SK-N-SH (cell line): ENCODE data around the gene IRX3. TPM values are rescaled to one million over a fixed set of nuclear protein-coding genes. Genes with fewer than 3 reads are reported as not detected.

Source experiments
- CTCF ChIA-PET: fragments of 300-600, 350-600 bp; formaldehyde crosslinking; extraction: SDS; loops from one replicate; lab custom pipeline; 2021; lab: Yijun Ruan, JAX
- POLR2A ChIA-PET: fragments of 350-600 bp; sonication (Branson Sonifier 250); formaldehyde crosslinking; extraction: SDS; loops from one replicate; lab custom pipeline; 2020; ENCODE audit warnings: antibody characterized with exemption, inconsistent platforms; lab: Yijun Ruan, JAX
- DNase-seq: peaks from one replicate; pipeline ENCODE4 v3.0.0; 2012
- H2AFZ ChIP-seq: fragments of 200-600 bp; sonication (generic); 2 replicates; pipeline ENCODE4 v1.8.1; 2016; ENCODE audit warnings: antibody characterized with exemption, mild to moderate bottlenecking, low read depth
- H3F3A ChIP-seq: fragments of 200-600 bp; sonication (generic); replicated peaks from 2 replicates; pipeline ENCODE3; 2016; ENCODE audit warnings: antibody characterized with exemption, mild to moderate bottlenecking; ENCODE audit not compliant: insufficient read depth
- H3K27ac ChIP-seq, 2 experiments: fragments of 200-500 bp in 1 of 2; fragments of 200-600 bp in 1 of 2; sonication (Bioruptor generic) in 1 of 2; sonication (generic), shearing (Covaris generic) in 1 of 2; 2 replicates each; pipeline versions ENCODE4 v1.5.1 to v1.6.1; 2014 to 2016; ENCODE audit warnings: low read depth in 2 of 2, inconsistent platforms in 1 of 2, low read length in 1 of 2, mild to moderate bottlenecking in 1 of 2, mixed read lengths in 1 of 2
- H3K27me3 ChIP-seq: fragments of 200-600 bp; sonication (generic), shearing (Covaris generic); 2 replicates; pipeline ENCODE4 v1.6.1; 2016; ENCODE audit warnings: mixed run types; ENCODE audit not compliant: insufficient read depth
- H3K36me3 ChIP-seq, 2 experiments: fragments of 200-500 bp in 1 of 2; fragments of 200-600 bp in 1 of 2; sonication (Bioruptor generic) in 1 of 2; sonication (generic) in 1 of 2; replicated peaks in 1 of 2; 2 replicates each; pipeline versions ENCODE3 to v1.5.1; 2014 to 2016; ENCODE audit warnings: low read length in 1 of 2, mild to moderate bottlenecking in 1 of 2; ENCODE audit not compliant: insufficient read depth in 2 of 2, control insufficient read depth in 1 of 2
- H3K4me1 ChIP-seq, 2 experiments: fragments of 200-500 bp in 1 of 2; fragments of 200-600 bp in 1 of 2; sonication (Bioruptor generic) in 1 of 2; sonication (generic), shearing (Covaris generic) in 1 of 2; 2 replicates each; pipeline versions ENCODE4 v1.5.1 to v1.6.1; 2014 to 2016; ENCODE audit warnings: low read depth in 1 of 2, low read length in 1 of 2, mixed run types in 1 of 2; ENCODE audit not compliant: insufficient read depth in 2 of 2, control insufficient read depth in 1 of 2
- H3K4me2 ChIP-seq: fragments of 200-600 bp; sonication (generic), shearing (Covaris generic); 2 replicates; pipeline ENCODE4 v1.6.1; 2017; ENCODE audit warnings: mixed run types
- H3K4me3 ChIP-seq, 2 experiments: fragments of 200-500 bp in 1 of 2; fragments of 200-600 bp in 1 of 2; sonication (Bioruptor generic) in 1 of 2; sonication (generic), shearing (Covaris generic) in 1 of 2; 2 replicates each; pipeline versions ENCODE4 v1.5.1 to v1.8.1; 2014 to 2016; ENCODE audit warnings: low read depth in 2 of 2, inconsistent platforms in 1 of 2, low read length in 1 of 2, mild to moderate bottlenecking in 1 of 2, mixed read lengths in 1 of 2, moderate library complexity in 1 of 2
- H3K79me2 ChIP-seq: fragments of 200-600 bp; sonication (generic); 2 replicates; pipeline ENCODE4 v1.8.1; 2017; ENCODE audit warnings: mild to moderate bottlenecking; ENCODE audit not compliant: insufficient read depth
- H3K9ac ChIP-seq: fragments of 200-600 bp; sonication (generic); 2 replicates; pipeline ENCODE4 v1.6.1; 2017; ENCODE audit warnings: mixed run types
- H3K9me2 ChIP-seq: fragments of 200-600 bp; sonication (generic); 2 replicates; pipeline ENCODE4 v1.6.1; 2017; ENCODE audit warnings: mixed run types
- H3K9me3 ChIP-seq: fragments of 200-600 bp; sonication (generic); 2 replicates; pipeline ENCODE4 v1.6.1; 2017; ENCODE audit warnings: mixed run types, mild to moderate bottlenecking, moderate library complexity
- H4K20me1 ChIP-seq: fragments of 200-600 bp; sonication (generic); 2 replicates; pipeline ENCODE4 v1.6.1; 2017; ENCODE audit warnings: mild to moderate bottlenecking, mixed run types; ENCODE audit not compliant: insufficient read depth
- EP300 ChIP-seq, 2 experiments: IDR thresholded peaks; 2 replicates each; pipeline versions ENCODE4 v1.4.0 to v1.6.1; 2012; ENCODE audit warnings: borderline replicate concordance in 1 of 2, low read depth in 1 of 2, low read length in 1 of 2
- FOSL2 ChIP-seq: IDR thresholded peaks from 2 replicates; pipeline ENCODE4 v1.4.0; 2012; ENCODE audit warnings: low read depth, mild to moderate bottlenecking, moderate library complexity, borderline replicate concordance
- FOXJ3 ChIP-seq: sonication (generic); formaldehyde crosslinking; IDR thresholded peaks from 2 replicates; pipeline ENCODE4 v1.5.1; 2020; ENCODE audit warnings: mild to moderate bottlenecking, missing genetic modification reagents
- GABPA ChIP-seq: IDR thresholded peaks from 2 replicates; pipeline ENCODE4 v1.4.0; 2012; ENCODE audit warnings: low read depth, mild to moderate bottlenecking
- IRF3 ChIP-seq: fragments of 150-350 bp; IDR thresholded peaks from 2 replicates; pipeline ENCODE4 v1.6.1; 2016; ENCODE audit warnings: mild to moderate bottlenecking, low read depth, low read length
- MAX ChIP-seq: IDR thresholded peaks from 2 replicates; pipeline ENCODE4 v1.4.0; 2012; ENCODE audit warnings: low read depth
- PBX3 ChIP-seq: IDR thresholded peaks from 2 replicates; pipeline ENCODE4; 2012
- REST ChIP-seq: IDR thresholded peaks from 2 replicates; pipeline ENCODE4 v1.6.1; 2012; ENCODE audit warnings: mild to moderate bottlenecking, low read depth, low read length, moderate library complexity
- RXRA ChIP-seq: IDR thresholded peaks from 2 replicates; pipeline ENCODE4 v1.4.0; 2012; ENCODE audit warnings: low read depth, mild to moderate bottlenecking, borderline replicate concordance
- SMC3 ChIP-seq: IDR thresholded peaks from 2 replicates; pipeline ENCODE4 v1.6.1; 2012; ENCODE audit warnings: low read depth, low read length, improper control_type of control experiment
- TAF1 ChIP-seq: IDR thresholded peaks from 2 replicates; pipeline ENCODE4 v1.6.1; 2012; ENCODE audit warnings: low read depth, mild to moderate bottlenecking, low read length, moderate library complexity, borderline replicate concordance
- YY1 ChIP-seq: IDR thresholded peaks from 2 replicates; pipeline ENCODE4 v1.4.0; 2012; ENCODE audit warnings: low read depth, mild to moderate bottlenecking
- WGBS: methylation state at CpG from one replicate; pipeline ENCODE4 v1.1.6; 2017; ENCODE audit warnings: low lambda C conversion rate; 5-methylcytosine and 5-hydroxymethylcytosine counted together
- polyA plus RNA-seq, 3 experiments: library from polyadenylated mRNA; depleted of rRNA; stranded (reverse); fragments of >200 nt; gene quantifications; 2 replicates each; pipeline ENCODE4 v1.2.3, GENCODE V29; 2012

IRX3 gene
- polyA plus RNA-seq, 1 of the 3 experiments (the other 2 are of a cell fraction): 7.1 TPM

GRCh38 chr16:54297154-54297553 lies 10.6 kb upstream of the IRX3 start:
- no peaks in the 10 kb centered on the region for H3F3A ChIP-seq
- H3K27ac ChIP-seq: no peak overlapping the region
- WGBS: 63% methylated on average over 3 of the region's 3 CpGs
- no peaks in the 10 kb centered on the region for H3K9me3 ChIP-seq
- no peaks in the 10 kb centered on the region for H3K36me3 ChIP-seq
- no peak for DNase-seq
- POLR2A ChIA-PET: no interaction called here
- no peaks in the 10 kb centered on the region for H3K9me2 ChIP-seq
- TF ChIP-seq MAX (no peak), FOXJ3 (CRISPR knock-in tag) (no peak), EP300 (IDR thresholded peaks at IDR 0.05; ENCODE audit: borderline replicate concordance in 1 of 2, low read depth in 1 of 2, low read length in 1 of 2) (no peak)
- no peak overlapping the region for H3K9ac ChIP-seq
- no peaks in the 10 kb centered on the region for H3K27me3 ChIP-seq
- no peak overlapping the region for H3K4me2 ChIP-seq
- H4K20me1 ChIP-seq: no peaks in the 10 kb centered on the region
- no peaks in the 10 kb centered on the region for H3K79me2 ChIP-seq
- no peaks in the 10 kb centered on the region for H3K4me1 ChIP-seq
- no peak overlapping the region for H2AFZ ChIP-seq
- no peak overlapping the region for H3K4me3 ChIP-seq
- CTCF ChIA-PET: interaction anchor here (0.6 to 0.9 kb wide), 2 partner anchors 244 to 524 kb away, joined by 3 read pairs; no protein-coding TSS in a partner anchor

GRCh38 chr16:54296543-54296942 lies 10.0 kb upstream of the IRX3 start:
- Histone ChIP-seq H4K20me1 (no peaks in the 10 kb centered on the region), H3K4me3 (no peak overlapping the region), H2AFZ (no peak overlapping the region), H3K79me2 (no peaks in the 10 kb centered on the region), H3K36me3 (no peaks in the 10 kb centered on the region), H3K9me2 (no peaks in the 10 kb centered on the region), H3K27me3 (no peaks in the 10 kb centered on the region), H3K27ac (no peak overlapping the region)
- CTCF ChIA-PET: interaction anchor here (0.6 kb wide), 1 partner anchor 524 kb away, joined by 3 read pairs; no protein-coding TSS in a partner anchor
- DNase-seq: no peak
- WGBS: 65% methylated on average over 1 of the region's 1 CpG
- TF ChIP-seq IRF3: no peak
- TF ChIP-seq SMC3: no peak
- TF ChIP-seq GABPA: no peak
- no peak for TF ChIP-seq RXRA
- TF ChIP-seq, all 33 proteins: peak for 0
- Histone ChIP-seq H3K9me3 (no peaks in the 10 kb centered on the region), H3K4me1 (no peaks in the 10 kb centered on the region), H3F3A (no peaks in the 10 kb centered on the region), H3K9ac (no peak overlapping the region), H3K4me2 (no peak overlapping the region)
- POLR2A ChIA-PET: no interaction called here

GRCh38 chr16:54291656-54292487 lies 5.3 kb upstream of the IRX3 start:
- H3K36me3 ChIP-seq: no peaks in the 10 kb centered on the region
- no peaks in the 10 kb centered on the region for H3K9me2 ChIP-seq
- no peak overlapping the region for H3K4me2 ChIP-seq
- 89% methylated on average over 21 of the region's 22 CpGs for WGBS
- no peaks in the 10 kb centered on the region for H4K20me1 ChIP-seq
- TF ChIP-seq REST: no peak
- TF ChIP-seq YY1: no peak
- no peak for TF ChIP-seq PBX3
- TF ChIP-seq FOXJ3 (CRISPR knock-in tag): no peak
- no peak for TF ChIP-seq FOSL2
- TF ChIP-seq TAF1: no peak
- H3K79me2 ChIP-seq: 0 out of 2 replicates have a peak, but pooled peaks cover 3% of the 10 kb centered on the region
- ChIA-PET CTCF (no interaction called here), POLR2A (no interaction called here)
- H3K4me1 ChIP-seq: no peaks in the 10 kb centered on the region; a peak in 1 of 4 replicates
- no peaks in the 10 kb centered on the region for H3K27me3 ChIP-seq
- no peaks in the 10 kb centered on the region for H3K9me3 ChIP-seq
- no peak overlapping the region for H3K4me3 ChIP-seq
- no peak overlapping the region for H3K27ac ChIP-seq
- no peak overlapping the region for H3K9ac ChIP-seq
- no peaks in the 10 kb centered on the region for H3F3A ChIP-seq
- H2AFZ ChIP-seq: no peak overlapping the region
- no peak for DNase-seq
